ENCODE data around the gene SLC6A3.
"Not testable (repeated sequence)": the region's sequence is repeated elsewhere in the genome, so short reads cannot be mapped to it uniquely, and the experiment has no call there.

SLC6A3 gene

DNA sequence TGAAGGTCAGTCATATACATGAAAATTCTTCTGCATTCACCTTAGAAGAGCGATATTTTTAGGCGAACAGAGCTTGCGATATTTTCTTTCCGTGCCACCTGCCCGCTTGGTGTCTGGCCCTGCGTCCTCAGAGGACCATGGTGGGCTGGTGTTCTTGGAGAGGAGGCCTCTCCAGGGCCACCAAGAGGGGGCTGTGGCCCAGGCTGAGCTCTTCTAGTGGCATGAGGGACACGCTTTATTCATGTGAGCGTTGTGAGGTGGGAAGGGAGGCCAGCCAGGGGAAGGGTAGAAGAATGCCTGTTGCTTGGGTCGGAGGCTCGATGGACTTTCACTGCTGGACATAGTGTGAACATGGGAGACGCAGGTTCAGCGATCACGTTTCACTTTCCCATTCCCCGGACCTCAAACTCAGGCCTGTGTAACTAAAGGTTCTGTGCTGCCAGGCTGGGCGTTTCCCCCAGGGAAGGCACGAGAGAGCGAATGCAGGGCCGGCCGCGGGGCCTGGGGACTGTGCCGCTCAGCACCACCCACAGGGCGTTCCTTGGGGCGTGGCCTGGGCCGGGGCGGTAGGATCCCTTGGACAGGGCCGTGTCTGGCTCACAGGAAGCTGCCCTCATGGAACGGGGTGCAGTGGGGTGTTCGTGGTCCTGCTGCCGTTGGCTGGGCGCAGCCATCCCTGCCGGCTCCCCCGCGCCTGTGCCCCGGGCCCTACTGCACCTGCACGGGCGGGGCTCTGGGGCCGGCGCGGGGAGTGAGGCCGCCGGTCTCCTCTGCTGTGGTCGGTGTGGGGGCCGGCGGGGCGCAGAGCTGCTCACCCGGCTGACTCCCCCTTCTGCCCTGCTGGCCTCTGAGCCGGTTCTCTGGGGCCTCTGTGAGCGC lies 59.6 kb downstream of the SLC6A3 start:
- no peak for FAIRE-seq

DNA sequence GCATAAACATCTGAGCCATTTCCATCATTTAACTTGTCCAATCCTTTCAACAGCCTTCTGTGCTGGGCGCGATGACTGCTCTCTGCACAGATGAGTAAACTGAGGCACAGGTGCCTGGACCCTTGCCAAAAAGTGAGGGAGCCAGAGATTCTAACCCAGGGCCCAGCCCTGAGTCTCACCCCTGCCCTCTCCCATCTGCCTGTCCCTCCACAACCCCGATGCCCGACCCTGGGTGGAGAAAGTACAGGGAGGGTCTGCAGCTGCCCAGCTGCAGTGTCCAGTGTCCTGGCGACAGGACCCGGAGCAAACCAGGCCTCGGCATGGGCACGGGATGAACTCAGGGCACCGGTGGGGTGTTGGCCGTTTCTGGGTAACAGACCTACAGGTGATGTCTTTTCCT lies 60.7 kb downstream of the SLC6A3 start:
- no peak for FAIRE-seq

DNA sequence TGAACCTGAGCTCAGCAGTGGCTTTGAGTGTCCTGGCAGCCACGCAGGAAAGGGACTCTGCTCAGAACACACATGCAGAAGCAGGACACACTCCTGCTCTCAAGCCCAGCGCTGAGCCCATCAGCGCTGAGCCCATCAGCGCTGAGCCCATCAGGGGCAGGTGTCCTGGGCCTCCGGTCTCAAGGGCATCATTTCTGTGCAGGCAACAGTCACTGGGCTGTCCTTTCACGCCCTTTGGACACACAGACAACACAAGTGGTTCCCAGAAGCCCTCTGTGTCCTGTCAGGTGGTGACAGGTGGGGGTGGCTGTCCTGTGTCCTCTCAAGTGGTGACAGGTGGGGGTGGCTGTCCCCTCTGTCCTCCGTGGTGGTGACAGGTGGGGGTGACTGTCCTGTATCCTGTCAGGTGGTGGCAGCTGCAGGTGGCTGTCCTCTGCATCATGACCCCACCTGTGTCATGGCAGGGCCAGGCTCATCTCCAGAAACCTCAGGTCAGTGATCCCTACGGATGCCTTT lies 61.3 kb downstream of the SLC6A3 start:
- FAIRE-seq = no peak

DNA sequence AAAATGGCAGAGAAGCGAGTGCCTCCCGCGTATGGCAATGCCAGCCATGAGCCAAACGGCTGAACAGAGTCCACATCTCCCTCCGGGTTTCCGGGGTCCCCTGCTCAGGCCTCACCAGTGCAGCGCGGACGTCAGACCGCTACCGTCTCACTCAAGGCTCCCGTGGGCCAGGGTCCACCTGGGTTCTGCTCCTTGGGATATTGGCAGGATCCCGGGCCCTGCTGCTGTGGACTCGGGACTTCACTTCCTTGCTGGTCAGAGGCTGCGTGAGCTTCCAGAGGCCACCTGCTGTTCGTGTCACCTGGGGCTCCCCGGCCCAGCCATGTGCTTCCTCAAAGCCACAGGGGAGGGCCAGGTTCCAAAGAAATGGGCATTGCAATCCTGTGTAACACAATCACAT lies 61.9 kb downstream of the SLC6A3 start:
- no peak for FAIRE-seq

DNA sequence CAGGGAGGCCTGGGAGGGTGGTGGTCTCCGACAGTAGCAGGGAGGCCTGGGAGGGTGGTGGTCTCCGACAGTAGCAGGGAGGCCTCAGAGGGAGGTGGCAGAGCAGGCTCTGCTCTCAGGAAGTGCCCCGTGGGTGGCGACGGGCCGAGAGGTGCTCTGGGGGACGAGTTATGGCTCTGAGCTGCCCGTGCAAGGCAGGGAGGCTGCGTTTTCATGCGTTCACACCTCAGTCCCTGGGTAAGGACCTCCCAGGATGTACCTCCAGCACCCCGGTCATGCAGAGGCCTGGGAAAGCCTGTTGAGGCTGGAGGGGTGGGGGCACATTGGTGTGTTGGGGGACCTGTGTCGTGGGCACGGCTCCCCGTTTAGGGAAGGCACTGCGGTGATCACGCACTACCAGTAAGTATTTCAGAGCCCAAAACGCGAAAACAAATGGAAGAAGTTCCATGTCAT lies 63.0 kb downstream of the SLC6A3 start:
- no peak for FAIRE-seq

DNA sequence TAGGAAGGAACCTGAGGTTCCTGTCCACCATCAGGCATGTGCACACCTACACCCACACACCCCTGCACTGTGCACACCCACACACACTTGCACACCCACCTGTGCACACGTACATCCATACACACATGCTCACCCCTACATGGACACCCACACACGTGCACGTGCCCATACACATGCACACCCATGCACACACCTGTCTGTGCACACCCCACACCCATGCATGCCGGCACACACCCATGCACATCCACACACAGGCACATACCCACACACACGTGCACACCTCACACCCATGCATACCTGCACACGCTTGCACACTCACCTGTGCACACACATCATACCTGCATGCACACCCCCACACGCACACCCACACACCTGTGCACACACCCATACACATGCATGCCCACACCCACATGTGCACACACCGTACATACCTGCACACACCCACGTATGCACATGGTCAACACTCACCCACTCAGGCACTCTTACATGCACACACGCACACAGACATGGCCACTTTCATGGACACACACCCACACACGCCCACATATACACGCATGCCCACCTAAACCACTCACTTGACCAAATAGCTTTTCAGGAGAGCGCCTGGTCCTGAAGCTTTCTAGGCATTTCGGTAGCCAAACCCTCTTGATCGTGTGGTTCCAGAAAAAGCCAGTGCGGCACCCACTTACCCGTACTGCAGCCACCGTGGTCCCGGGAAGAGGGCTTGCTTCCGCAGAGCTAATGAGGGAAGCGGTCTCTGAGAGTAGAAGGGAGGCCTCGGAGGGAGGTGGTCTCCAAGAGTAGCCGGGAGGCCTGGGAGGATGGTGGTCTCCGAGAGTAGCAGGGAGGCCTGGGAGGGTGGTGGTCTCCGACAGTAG lies 63.6 kb downstream of the SLC6A3 start:
- FAIRE-seq = no peak

DNA sequence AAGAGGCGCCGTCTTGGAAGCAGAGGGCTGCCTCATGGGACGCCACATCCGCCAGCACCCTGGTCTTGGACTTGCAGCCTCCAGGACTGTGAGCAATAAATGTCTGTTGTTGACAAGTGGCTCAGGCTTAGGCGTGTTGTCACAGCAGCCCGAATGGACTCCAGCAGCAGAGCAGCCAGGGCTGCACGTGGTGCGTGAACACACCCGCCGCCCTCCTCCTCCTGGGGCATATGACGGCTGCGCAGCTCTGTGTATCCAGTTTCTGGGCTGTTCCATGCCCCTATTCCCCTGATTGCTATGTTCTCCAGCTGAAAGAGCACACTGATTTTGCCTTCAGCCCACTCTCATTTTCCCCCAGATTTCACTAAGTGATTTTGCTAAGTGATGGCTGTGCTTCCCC lies 64.3 kb downstream of the SLC6A3 start:
- FAIRE-seq = no peak

DNA sequence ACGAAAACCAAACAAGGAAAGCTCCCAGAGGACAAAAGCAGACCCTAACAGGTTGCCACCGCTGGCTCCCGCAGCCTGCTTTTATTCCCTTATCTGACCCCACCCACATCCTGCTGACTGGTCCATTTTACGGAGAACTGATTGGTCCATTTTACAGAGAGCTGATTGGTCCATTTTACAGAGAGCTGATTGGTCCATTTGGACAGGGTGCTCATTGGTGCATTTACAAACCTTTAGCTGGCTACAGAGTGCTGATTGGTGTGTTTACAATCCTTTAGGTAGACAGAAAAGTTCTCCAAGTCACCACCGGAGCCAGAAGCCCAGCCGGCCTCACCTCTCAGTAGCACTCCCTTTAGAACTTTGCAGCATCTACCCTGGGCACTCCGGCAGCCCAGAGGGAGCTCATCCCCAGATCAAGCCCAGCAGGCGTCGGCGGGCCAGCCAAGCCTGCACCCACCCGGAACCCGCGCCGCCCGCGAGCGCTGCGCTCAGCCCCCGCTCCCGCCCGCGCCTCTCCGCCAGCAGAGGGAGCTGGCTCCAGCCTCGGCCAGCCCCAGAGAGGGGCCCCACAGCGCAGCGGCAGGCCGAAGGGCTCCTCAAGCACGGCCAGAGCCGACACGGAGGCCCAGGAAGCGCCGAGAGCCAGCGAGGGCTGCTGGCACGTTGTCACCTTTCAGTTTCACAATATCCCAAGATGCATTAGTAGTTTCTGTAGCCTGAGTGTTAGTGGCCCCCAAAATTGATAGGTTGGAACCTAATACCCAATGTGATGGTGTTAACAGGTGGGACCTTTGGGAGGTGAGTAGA lies 65.0 kb downstream of the SLC6A3 start:
- FAIRE-seq = no peak

DNA sequence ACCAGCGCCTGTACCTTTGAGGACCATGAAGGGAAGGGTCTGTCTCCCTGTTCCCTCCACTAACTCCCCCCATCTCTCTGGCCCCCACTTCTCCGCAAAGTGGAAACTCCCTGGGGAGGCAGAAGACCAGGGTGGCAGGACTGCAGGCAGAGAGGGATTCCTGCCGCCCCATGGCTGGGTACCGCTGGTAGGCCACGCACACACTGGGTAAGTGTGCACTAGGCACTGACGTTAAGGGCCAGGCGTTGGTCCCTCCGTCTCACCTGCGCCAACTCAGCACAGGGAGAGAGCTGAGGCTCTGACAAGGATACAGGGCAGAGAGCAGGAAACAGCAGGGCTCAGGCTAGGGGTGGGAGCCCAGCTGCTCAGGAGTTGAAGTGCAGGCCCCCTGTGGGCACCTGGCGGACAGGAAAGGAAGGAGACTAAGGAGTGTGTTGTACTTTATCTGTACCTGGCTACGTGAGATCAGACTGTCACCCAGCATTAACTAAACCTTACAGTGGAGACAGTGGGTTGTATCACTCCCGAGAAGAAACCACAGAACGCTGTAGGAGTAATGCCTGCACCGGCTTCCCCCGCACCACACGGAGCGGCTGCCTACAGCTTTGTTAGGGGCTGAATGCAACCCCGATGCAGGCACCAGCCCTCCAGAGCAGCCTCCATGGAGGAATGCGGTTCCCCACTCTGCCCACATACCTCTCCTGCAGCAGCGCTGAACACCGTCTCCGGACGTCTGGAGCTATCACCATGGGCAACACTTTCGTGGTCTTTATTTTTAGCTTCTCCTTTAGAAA lies 66.2 kb downstream of the SLC6A3 start:
- no peak for FAIRE-seq

DNA sequence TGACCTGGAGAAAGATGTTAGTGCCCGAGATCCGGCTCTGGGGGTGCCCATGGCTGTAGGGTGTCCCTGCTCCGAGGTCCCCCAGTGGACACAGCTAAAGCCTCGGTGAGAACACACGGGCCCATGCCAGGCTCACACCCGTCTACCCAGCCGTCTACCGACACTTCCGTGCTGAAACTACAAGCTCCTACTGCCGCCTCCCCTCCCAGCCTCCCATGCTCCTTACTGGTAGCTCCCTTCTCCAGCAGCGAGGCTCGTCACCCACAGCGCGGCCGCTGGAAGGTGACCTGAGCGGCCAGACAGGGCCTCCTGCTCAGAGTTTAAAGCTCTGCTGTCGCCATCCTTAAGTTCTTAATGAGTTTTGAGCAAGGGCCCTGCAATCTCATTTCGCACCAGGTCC lies 67.1 kb downstream of the SLC6A3 start:
- no peak for FAIRE-seq

DNA sequence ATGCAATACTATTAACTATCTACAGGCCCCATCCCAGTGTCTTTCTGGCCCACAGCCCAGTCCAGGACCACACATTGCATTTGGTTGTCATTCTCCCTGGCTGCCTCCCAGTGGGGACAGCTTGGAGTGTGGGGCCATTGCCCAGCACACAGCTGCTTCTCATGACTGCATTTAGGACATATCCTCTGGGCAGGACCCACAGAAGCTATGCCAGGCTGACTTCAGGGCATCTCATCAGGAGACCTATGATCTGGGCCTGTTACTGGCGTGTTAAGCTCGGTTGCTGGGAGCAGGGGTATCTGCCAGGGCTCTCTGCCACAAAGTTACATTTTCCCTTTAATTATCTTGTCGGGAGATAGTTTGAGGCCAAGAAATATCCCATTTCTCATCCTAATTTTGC lies 68.3 kb downstream of the SLC6A3 start:
- FAIRE-seq = no peak

DNA sequence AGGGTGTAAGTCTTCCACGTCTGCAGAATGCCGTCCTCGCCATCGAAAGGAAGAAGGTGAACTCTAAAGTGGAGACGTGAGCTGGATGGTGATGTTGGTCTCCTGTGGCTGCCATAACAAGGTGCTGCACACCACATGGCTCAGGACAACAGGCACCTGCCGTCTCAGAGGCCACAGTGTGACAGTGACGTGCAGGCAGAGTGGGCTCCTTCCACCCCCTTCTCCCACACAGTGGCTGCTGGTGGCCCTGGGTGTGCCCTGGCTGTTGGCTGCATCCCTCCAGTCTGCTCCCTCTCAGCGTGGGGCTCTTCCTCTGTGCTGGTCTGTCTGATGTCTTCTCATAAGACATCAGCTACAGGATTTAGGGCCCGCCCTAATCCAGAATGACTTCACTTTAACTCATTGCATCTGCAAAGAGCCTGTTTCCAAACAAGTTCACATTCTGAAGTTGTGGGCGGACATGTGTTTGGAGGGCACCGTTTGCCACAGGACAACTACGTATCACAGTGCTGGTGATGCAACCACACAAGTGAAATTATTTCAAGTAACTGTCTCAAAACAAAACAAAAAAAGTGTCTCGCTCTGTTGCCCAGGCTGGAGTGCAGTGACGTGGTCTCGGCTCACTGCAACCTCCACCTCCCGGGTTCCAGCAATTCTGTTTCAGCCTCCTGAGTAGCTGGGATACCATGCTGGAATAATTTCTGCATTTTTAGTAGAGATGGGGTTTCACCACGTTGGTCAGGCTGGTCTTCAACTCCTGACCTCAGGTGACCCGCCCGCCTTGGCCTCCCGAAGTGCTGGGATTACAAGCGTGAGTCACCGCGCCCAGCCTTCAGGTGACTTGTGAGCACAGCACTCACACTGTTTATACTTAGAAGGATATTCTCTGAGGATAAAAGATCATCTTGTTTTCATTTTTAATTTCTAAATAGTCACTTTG lies 69.1 kb downstream of the SLC6A3 start:
- FAIRE-seq = no peak

DNA sequence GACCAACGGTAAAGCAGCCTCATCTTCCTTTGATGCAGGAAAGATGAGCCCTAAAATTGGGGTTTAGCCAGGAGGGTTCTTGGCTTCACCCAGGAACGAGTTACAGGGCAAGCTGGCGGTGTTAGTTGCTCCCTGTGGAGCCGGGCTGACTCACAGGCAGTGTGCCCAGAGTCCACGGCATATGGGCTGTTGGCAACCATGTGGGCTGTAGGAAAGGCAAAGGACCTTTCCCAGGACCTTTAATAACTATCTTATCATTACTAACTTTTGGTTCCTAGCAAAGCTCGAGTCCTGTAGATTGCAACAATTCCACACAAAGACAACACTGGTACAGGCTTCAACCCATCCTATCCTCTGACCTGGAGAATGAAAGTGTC lies 70.6 kb downstream of the SLC6A3 start:
- FAIRE-seq = no peak

DNA sequence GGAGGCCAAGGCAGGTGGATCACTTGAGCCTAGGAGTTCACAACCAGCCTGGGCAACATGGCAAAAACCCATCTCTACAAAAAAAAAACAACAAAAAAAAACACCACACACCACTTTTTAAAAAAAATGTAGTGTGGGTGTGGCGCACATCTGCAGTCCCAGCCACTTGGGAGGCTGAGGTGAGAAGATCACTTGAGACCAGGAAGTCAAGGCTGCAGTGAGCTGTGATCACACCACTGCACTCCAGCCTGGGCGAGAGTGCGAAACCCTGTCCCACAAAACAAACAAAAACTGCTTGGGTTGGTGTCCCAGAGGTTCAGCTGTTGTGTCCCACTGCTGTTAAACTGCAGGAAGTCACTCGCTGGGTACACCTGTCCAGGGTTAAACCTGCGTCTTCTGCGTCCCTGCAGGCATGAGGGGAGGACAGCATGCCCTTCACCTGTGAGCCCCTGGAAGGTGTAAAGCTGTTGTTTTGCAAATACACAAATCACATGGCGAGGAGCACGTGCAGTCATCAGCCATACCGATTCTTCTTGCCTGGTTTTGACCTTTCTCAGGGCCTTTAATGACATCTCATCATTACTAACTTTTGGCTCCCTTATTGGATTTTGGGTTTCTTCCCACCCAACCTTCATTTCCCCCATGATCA lies 71.1 kb downstream of the SLC6A3 start:
- FAIRE-seq = no peak

DNA sequence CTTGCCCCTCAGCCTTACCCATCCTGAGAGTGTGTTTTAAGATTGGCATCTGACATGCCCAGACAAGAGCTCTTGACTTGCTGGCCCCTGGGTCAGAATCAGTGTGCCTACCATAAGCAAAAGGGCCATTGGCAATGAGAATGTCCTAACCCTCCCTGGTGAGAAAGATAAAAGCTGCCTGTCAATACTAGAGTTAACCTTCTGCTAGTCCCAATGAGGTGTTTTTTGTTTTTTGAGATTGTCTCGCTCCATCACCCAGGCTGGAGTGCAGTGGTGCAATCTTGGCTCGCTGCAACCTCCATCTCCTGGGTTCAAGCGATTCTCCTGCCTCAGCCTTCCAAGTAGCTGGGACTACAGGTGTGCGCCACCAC lies 73.3 kb downstream of the SLC6A3 start:
- not testable (repeated sequence) for FAIRE-seq

DNA sequence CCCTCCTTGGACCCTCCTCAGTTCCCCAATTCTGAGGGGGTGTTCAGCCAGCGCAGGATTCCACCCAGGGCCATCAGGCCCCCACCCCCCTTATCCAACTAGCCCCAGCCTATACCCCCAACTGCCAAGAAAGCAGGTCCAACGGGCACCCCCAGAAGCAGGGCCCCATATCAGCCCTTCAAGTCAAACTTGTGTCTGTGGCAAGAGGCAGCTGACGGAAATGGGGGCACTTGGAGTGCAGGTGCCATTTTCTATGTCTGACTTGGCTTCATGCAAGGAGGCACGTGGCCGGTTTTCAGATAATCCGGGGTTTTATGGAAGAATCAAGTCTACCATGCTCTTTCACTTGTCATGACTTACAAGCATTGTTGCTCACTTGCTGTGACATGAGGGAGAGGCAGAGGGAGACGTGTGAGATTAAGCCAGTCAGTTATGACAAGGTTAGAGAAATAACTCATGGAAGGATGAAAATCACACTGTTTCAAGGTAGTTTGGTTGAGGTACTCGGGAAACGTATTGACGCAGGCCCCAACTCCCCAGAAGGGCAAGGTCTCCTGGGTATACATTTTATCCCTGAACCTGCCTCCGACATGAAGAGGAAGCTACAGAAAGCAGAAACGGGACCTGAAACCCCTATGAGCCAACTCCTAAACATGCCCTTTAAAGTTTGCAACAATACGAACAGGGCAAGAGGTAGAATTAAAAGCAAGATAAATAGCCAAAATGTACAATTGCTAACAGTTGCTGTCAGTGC lies 73.8 kb downstream of the SLC6A3 start:
- no peak for FAIRE-seq

DNA sequence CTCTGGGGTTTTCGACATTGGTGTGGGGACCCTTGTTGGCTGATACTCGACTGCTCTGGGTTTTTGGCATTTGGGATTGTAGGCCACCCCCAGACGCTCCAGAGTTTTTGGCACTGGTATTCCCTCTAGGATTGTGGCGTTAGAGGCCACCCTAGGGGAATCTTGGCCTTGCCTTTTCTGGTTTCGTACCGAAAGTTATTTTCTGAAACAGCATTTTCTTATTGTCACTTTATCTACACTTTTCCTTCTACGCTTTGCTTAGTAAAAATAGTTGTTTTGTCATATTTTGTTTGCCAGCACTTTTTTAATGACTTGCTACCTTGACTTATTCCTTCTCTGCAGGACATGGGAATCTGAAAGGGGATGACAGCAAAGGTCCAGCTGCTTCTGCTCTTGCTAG lies 75.2 kb downstream of the SLC6A3 start:
- no peak for FAIRE-seq

DNA sequence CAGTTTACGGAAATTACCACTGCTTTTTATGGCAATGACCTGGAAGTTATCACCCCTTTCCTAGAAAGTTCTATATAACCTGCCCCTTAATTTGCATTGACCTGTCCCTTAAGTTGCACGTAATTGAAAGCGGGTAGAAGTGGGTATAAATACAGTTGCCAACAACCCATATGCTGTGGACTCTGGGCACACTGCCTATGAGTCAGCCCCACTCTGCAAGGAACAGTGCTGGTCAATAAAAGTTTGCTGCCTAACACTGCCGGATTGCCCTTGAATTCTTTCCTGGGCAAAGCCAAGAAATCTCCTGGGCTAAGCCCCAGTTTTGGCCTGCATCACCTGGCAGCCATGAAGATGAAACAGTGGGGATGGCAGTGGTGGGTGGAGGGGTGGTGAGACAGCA lies 76.5 kb downstream of the SLC6A3 start:
- FAIRE-seq = no peak

DNA sequence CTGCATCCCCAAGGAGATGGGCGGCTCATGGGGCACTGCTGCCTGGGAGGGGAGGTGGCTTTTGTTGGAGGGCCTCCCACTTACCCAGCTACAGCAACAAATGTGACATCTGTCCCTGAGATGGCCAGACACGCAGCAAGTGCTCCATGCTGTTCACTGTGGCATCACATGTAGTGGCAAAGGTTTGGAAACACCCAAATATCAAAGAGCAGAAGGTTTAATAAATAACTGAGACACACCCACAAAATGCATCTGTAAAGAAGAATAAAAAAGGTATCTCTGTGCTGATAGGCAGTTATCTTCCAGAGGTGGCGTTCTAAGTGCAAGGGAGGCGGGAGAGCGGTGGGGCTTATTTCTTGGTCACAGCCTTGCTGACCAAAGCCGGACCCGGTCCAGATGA lies 77.0 kb downstream of the SLC6A3 start:
- no peak for FAIRE-seq

DNA sequence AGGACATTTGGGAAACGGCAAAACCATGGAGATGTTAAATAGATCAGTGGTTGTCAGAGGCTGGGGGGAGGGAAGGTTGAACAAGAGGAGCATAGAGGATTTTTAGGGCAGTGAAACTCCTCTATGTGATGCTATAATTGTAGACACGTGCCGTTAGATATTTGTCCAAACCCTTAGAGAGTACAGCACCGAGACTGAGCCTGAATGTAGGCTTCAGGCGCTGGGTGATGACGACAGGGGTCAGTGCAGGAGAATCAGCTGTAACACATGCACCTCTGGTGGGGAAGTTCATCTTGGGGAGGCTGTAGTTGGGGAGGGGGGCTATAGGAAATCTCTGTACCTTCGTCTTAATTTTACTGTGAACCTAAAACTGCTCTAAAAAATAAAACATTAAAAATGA lies 78.1 kb downstream of the SLC6A3 start:
- no peak for FAIRE-seq
